SH-SY5Y (cell line): ENCODE data around the gene CLPTM1.

Experiments used
- GATA2 ChIP-seq: IDR thresholded peaks from 2 replicates; pipeline ENCODE4 v1.6.1; 2011; ENCODE audit warnings: mild to moderate bottlenecking, low read depth, low read length
- GATA3 ChIP-seq: IDR thresholded peaks from 2 replicates; pipeline ENCODE4 v1.6.1; 2011; ENCODE audit warnings: low read depth, mild to moderate bottlenecking, low read length, moderate library complexity

Gene CLPTM1

DNA sequence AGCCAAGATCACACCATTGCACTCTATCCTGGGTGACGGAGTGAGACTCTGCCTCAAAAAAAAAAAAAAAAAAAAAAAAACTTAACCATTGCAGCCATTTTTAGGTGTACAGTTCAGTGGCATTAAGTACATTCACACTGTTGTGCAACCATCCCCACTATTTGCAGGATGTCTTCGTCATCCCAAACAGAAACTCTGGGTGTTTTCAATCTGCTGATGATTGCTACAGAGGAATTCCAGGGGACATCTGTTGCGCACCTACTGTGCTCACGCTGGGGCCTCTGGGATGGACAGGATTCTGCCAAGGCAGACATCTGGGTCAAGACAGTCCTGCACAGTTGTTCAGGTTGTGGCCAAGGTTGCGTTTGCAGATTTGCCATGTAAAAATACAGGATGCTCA lies 15.5 kb upstream of the CLPTM1 start:
- TF ChIP-seq GATA2, result no peak
- TF ChIP-seq GATA3, result no peak

DNA sequence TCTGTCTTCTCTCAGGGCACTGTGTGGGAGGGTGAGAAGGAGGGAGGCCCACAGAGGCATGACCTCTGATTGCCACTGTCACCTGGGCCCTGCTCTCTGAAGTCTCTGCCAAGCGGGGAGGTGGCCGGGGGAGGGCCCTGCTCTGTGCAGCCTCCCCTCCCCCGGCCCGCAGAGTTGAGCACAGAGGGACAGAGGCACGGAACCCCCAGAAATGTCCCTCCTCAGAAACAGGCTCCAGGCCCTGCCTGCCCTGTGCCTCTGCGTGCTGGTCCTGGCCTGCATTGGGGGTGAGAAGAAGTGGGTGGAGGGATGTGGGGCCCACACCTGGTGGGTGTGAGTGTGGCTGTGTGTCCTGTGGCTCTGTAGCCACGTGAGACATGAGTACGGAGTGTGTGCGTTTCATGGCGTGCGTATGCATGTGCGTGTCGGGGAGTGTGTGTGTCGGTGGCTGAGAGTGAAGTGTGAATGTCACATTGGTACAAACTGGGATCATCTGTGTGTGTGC lies 13.1 kb upstream of the CLPTM1 start, which contains the start of gene APOC4:
APOC4 (plus strand) TSS at position 171 of the 505 bp plus-strand sequence; CDS start at position 212, 41 bp downstream.
- TF ChIP-seq GATA2 (no peak), GATA3 (no peak)

DNA sequence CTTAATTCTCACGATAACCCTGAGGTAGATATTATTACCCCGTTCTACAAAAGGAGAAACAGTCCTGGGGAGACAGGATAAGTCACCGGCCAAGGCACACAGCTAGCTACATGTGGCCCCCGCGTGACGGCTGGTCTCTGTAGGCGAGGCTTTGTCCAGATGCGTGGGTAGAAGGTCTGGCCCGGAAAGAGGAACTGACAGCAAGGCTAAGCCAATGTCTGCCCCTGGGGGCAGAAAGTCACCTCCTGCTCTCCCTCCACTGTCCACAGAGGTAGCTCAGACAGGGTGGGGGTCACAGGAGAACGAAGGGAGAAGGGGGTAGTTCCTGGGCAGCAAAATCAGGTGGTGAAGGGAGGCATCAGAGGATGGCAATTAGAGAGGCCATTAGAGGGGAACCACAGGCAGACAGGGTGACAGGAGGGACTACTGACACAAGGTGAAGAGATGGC lies 11.4 kb upstream of the CLPTM1 start:
- TF ChIP-seq GATA2, result no peak
- TF ChIP-seq GATA3, result no peak

DNA sequence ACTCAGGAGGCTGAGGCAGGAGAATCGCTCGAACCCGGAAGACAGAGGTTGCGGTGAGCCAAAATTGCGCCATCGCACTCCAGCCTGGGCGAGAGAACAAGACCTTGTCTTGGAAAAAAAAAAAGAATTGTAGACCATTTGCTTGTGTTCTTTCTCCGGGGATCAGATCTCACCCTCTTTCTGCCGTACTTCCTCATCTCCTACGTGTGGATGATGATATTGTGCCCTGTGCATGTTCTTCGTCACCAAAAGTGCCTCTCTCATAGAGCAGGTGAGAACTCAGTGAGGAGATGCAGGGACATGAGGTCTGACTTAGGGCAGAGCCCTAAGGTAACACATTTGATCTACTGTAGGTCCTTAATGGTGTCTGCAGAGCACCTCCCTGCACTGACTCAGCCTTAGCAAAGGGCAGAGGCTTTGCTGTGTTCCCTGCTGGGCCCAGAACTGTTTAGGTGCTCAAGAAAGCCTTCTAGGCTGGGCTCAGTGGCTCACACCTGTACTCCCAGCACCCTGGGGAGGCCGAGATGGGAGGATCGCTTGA lies 8.1 kb upstream of the CLPTM1 start:
- TF ChIP-seq GATA2 (no peak), GATA3 (no peak)

DNA sequence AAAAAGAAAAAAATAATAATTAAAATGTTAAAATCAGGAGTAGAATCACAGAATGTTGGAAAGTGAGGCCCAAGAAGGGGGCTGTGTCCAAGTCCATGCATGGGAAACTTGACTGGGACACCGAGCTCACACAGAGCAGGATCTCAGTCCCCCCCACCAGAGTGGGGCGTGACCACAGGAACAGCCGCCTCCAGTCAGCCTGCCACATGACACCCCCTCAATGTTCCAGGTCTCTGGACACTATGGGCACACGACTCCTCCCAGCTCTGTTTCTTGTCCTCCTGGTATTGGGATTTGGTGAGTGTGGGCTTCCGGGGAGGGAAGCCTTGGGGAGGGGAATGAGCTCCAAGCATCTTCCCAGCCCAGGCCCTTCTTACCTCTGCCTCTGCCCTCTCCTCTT lies 6.9 kb upstream of the CLPTM1 start:
- no peak for TF ChIP-seq GATA2
- TF ChIP-seq GATA3, result no peak

DNA sequence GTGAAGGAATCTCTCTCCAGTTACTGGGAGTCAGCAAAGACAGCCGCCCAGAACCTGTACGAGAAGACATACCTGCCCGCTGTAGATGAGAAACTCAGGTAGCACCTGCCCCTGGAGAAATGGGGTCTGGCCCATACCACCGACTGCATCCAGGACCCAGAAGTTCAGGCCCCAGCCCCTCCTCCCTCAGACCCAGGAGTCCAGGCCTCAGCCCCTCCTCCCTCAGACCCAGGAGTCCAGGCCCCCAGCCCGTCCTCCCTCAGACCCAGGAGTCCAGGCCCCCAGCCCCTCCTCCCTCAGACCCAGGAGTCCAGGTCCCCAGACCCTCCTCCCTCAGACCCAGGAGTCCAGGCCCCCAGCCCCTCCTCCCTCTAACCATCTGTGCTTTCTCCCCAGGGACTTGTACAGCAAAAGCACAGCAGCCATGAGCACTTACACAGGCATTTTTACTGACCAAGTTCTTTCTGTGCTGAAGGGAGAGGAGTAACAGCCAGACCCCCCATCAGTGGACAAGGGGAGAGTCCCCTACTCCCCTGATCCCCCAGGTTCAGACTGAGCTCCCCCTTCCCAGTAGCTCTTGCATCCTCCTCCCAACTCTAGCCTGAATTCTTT lies 6.3 kb upstream of the CLPTM1 start:
- TF ChIP-seq GATA2 (no peak), GATA3 (no peak)

DNA sequence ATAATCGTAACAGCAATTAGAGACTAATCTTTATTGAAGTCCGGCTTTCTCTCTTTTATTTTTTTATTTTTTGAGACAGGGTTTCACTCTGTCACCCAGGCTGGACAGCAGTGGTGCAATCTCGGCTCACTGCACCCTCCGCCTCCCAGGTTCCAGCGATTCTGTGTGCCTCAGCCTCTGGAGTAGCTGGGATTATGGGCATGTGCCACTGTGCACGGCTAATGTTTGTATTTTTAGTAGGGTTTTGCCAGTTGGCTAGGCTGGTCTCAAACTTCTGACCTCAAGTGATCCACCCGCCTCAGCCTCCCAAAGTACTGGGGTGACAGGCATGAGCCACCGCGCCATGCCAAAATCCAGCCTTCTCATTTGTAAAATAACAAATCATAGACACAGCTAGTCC lies 5.6 kb upstream of the CLPTM1 start:
- TF ChIP-seq GATA2 (no peak), GATA3 (no peak)

DNA sequence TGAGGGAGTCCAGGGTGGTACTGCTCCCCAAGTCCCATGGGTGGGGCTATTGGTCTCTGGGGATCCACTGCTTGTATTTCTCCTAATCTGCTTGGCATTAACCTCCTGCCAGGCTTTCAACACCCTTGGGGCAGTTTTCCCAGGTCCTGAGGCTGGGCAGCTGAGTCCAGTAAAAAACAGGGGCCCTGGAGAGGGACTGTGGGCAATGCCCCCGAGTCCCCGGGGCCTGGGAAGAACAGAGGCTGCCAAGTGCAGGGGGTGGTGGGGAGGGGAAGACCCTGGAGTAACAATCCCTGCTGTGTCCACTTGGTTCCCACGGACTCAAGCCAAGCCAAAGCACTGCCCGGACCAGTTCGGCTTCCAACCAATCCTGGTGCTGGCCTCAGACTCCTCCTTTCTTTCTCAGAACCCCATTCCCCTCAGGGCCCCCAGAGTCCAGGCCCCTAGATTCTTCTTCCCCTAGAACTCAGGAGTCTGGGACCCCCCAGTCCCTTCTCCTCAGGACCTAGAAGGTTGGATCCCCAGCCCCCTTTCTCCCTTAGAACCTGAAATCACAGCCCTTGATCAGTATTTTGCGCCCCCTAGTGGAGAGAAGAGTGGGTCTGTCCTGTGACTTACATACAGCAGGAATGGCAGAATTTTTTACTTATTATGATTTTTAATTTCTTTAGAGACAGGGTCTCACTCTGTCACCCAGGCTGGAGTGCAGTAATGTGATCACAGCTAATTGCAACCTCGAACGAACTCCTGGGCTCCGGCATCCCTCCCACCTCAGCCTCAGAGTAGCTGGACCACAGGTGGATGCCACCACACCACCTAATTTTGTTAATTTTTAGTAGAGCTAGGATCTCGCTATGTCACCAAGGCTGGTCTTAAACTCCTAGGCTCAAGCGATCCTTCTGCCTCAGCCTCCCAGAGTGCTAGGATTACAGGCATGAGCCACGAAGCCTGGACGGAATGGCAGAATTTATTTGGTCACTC lies 3.7 kb upstream of the CLPTM1 start:
- no peak for TF ChIP-seq GATA3
- TF ChIP-seq GATA2, result peak; percentile 66

DNA sequence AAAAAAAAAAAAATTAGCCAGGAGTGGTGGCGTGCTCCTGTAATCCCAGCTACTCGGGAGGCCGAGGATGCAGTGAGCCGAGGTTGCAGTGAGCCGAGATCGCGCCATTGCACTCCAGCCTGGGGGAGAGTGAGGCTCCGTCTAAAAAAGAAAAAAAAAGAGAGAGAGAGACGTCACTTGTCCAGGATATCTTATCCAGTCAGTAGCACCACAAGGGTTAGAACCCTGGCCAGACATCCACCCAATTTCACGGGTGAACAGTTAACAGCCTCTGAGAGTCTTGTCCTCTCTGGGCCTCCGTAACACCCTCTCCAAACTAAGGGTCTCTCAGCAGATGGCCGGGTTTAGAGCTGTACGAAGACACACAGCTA lies 917 bp upstream of the CLPTM1 start:
- TF ChIP-seq GATA2 (no peak), GATA3 (no peak)

DNA sequence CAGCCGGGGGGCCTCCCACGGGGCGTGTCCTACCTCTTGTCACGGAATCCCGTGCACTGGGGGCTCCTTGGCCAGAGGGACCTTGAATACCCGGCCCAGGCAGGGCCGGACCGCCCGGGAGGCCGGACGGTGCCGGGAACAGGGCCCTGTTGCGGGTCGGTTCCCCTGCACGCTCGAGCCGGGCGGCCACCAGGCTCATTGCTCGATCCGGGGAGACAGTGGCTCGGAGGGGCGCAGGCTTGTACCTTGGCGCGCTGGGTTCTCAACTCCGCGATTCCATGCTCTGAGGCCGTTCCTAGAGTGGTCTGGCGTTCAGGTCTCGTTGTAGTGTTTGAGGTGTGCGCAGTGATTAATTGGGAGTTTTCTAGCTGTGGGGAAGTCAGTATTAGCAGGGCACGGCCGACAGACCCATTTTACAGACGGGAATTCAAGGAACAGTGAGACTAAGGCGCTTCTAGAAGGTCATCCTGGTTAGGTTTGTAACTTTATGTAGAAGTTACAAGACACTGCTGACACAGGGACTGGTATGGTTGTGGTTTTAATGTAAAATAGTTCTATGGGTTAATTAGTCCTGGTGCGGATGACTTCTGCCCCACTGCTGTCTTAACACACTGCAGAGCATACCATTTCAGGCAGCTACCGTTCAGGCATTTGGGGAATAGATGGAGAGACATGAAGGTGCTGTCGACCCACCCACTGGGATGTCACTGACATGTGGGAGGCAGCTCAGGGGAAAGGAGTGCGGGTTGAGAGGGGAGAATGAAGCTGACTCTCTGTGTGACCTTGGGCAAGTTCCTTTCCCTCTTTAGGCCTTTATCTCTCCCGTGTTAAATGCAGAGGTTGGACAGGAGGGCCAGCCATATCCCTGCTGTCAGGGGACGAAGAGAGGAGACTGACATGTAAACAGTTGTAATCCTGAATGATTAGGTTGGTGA lies 592 bp downstream of the CLPTM1 start:
- TF ChIP-seq GATA3 (no peak), GATA2 (no peak)

DNA sequence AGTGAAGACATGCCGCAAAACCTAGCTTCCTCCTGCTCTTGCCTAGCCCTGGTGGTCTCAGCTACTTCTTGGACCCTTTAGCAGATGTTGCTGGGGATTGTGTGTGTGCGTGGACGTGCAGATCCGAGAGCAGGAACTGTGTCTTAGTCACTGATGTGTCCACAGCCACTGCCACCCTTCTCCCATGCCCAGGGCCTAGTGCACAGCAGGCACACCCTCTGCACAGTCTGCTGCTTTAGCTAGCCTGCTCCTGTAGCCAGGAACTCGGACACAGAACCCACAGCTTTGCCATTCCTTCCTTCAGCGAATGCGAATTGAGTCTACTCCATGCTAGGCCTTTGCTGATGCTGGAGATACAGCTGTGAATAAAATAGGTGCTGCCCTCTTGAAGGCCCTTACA lies 2.3 kb downstream of the CLPTM1 start:
- TF ChIP-seq GATA2, result no peak

DNA sequence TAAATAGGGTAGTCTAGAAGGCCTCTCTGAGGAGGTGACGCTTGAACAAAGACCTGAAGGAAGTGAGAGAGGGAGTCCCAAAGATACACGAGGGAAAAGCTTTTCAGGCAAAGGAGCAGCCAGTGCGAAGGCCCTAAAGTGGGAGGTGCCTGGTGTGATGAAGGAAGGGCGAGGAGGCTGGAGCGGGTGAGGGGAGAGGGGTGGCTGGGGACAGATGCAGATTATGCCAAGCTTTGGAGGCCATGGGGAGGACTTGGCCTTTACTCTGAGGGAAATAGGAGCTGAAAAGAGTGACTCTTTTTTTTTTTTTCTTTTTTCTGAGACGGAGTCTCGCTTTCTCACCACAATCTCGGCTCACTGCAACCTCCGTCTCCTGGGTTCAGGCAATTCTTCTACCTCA lies 2.9 kb downstream of the CLPTM1 start:
- TF ChIP-seq GATA3 (no peak), GATA2 (no peak)

DNA sequence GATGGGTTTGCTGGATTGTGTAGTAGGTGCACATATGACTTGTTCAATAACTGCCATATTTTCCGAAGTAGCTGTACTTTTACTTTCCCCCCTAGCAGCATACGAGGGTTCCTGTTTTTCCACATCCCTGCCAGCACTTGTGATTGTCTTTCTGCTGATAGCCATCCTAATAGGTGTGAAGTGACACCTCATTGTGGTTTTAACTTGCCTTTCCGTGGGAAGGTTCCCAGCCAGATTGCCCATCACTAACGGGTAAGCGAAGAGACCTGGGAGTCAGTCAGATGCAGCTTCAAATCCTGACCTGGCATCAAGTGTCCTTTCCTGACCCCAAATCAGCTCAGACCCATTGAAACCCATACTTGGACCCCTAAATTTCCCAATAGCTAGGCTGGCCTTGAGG lies 4.5 kb downstream of the CLPTM1 start:
- TF ChIP-seq GATA3 (no peak), GATA2 (no peak)
